HG02885 (cell line): ENCODE data around the gene KIF6.

Experiments
- ATAC-seq: cut with Tn5 transposase; IDR thresholded peaks from one replicate; pipeline ENCODE4 v1.9.1; 2021; ENCODE audit warnings: mild to moderate bottlenecking; ENCODE audit not compliant: unreplicated experiment, poor library complexity

KIF6 gene

GRCh38 chr6:39602601-39603519, 122.3 kb downstream of the KIF6 start:
- ATAC-seq, result no peak

GRCh38 chr6:39599973-39600372, 125.2 kb downstream of the KIF6 start:
- ATAC-seq, result no peak

DNA sequence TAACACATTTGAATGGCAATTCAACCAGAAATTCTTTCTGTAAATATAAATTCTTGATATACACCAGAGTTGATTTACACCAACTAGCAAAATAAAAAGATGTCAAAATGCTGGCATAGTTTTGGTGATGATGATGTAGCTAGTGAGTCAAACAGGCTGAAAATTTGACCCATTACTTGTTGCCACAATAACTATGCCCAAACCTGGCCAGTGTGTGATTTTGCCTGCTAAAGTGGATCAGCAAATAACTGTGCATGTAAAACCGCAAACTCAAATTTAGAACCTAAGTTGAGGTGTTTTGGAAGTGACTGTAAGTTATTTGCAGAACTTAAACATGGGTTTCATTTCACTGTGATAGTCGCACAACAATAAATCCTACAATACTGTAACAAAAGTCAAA, 125.9 kb downstream of the KIF6 start:
- ATAC-seq, result no peak

DNA sequence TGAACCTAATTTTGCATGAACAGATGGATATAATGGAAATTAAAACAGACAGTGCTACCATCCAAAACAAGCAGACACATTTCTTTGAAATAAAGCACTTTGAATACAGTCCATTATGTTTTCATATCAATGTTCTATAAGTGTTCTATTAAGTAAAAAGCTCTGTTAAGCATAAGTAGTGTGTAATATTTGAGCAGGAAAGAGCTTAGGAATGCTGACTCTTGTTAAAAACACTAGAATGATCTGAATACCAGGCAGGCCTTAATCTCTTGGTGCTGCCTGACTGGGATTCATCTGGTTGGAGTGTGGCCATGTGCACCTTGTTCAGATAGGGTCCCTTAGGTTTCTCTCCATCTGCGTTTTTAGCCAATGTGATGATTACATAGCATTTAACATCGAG, 130.9 kb downstream of the KIF6 start:
- ATAC-seq, result no peak

DNA sequence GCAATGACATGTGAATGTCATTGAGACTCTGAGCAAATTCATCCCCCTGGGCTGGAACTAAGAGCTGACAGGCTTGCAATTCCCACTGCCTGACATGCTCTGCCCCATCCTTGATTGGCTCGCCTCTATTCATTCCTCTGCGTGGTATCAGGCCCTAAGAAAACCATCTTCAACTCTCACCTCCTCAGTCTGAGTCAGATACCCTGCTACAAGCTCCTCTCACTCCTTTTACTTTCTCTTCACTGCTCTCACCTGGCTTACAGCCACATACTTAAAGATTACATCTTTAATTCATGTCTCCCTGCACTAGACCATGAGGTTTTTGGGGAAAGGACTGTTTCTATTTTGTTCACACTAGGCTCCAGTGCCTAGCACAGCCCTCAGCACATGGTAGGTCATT, 131.6 kb downstream of the KIF6 start:
- ATAC-seq, result no peak

DNA sequence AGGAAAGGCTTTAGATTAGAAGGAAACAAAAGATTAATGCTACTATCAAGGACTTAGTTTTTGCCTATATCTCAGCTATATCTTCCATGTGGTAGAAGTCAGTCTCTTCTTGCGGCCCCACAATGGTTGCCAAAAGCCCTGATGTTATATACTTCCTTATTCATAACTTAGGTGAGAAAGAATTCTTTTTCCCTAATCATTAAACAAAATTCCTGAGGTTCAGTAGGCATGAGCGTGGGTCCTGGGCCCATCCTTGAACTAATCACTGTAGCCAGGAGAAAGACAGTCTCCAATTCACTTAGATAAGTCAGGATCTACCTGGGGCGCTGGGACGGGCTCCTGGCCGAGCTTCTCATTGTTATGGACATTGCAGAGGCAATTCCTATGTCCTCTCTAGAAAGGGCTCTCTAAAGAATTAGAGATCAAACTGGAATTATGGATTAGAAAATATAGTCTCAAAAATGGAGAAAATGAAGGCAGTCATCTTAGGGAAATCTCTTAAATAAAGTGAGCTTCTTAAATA, 134.3 kb downstream of the KIF6 start:
- ATAC-seq, result no peak

GRCh38 chr6:39587080-39587479, 138.1 kb downstream of the KIF6 start:
- ATAC-seq, result no peak

DNA sequence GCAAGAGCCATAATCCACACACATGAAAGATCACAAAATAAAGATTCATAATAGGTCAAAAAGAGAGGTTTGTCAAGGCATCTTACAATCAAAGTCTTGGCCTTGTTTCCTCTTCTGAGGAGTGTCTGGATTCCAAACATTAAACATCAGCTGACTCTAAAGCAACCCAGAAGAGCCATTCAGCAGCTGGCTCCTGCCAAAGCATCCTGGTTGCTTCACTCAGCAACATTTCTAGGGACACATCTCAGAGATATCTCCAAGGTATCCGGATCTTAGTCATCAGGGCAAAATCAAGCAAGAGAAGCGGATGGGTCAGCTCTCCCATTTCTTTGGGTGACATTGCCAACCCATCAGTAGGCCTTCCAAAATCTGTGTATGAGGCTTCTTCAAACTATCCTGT, 139.6 kb downstream of the KIF6 start:
- ATAC-seq, result no peak

DNA sequence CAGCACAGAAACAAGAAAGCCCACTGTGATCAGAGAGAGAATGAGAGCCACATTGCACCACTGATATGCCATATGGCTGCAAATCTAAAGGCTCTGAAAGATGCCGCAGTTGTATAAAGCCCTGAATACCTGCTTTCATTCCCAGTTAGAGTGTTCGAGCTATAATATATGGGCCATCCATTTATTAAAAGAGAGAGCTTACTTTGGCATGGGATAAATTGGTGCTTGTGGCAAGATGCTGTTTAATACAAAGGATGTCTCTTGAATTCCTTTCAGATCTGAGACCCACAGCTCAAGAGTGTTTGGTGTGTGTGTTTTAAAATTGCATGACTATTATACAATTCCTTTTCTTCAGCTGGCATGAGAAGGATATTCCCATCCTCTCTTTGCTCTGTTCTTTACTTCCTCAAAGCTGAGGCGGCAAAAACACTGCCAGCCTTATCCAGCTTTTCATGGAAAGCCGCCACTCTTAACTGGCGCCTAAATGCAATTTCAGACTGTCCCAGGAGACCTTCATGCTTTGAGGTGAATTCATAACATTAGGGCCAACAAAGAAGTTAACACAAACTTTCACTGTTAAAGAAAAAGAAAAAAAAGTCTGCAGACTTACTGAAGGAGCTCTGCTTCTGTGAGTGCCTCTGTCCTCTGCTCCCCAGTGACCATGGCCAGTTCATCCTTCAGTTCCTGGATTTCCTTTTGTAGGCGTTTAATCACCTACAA, 147.6 kb downstream of the KIF6 start:
- ATAC-seq, result no peak

GRCh38 chr6:39576556-39577303, 148.5 kb downstream of the KIF6 start:
- ATAC-seq, result no peak

DNA sequence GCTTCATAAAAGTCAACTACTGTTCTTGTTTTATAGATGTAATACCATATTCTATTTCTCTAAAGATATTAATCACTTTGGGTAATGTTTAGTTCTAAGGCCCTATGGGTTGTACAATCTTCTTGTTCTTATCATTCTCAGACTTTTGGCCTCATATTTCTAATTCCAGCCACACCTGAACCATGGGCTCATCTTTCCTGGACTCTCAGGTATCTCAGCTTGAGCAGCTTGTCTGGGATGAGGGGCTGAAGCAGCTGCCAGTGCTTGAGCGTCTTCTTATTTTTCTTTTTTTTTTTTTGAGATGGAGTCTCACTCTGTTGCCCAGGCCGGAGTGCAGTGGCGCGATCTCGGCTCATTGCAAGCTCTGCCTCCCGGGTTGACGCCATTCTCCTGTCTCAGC, 150.2 kb downstream of the KIF6 start:
- ATAC-seq, result no peak

DNA sequence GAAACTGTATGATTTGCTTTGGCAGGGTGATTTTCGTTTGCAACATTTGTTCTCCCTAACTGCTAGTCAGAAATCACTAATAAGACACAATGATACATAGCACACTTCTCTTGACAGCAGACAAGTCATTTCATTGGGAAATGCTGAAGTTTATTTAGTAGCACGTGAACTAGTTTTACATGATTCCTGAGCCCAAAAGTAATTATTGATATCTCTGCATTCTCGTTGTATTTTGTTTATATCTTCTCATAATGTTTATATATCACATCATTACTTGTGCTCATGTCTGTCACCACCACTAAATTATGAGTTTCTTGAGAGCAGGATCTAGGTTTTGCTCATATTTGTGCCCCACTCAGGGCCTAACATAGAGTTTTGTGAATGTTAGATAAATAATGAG, 151.7 kb downstream of the KIF6 start:
- no peak for ATAC-seq

DNA sequence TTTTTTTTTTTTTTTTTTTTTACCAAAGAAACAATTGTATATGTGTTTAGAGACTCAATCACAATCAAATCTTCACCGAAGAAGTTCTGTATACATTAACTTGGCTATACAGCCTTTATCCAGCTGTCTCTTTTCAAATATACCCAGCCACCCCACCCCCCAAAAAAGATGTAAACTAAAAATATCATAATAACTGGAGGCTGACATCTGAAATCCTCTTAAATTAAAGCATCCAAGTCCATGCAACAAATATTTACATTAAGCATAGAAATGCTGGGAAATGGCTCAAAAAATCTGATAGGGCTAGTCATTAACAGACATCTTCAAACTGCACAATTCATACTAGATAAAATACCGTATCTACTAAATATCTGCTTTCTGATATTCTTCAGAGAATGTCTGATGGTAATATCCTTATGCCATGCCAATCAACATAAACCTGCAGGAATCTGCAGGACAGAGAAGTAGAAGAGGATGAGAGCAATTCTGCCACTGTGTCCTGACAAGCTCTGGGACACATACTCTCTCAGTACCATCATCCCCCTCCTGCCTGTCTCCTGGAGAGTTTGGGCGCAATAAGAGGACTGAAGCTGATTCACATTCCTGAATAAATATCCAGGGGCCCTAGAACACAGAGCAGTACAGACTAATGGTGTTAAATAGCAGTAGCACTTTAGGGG, 152.4 kb downstream of the KIF6 start:
- no peak for ATAC-seq

DNA sequence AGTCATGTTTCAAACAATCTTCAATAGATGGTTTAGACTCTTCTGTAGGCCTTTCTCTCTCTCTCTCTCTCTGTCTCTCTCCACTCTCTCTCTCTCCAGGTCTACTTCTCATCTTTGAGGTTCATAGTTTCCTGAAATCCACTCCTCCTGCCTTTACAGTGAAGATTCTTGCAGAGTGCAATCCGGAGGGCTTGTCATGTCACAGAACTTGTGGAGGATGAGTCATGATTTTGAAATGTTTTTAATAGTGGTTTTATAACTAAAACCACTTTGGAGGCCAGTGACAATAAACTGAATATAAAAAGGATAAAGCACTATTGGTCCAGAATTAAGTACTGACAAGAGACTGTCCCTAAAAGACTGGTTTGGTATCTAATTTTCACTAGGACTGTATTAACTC, 156.3 kb downstream of the KIF6 start:
- no peak for ATAC-seq

DNA sequence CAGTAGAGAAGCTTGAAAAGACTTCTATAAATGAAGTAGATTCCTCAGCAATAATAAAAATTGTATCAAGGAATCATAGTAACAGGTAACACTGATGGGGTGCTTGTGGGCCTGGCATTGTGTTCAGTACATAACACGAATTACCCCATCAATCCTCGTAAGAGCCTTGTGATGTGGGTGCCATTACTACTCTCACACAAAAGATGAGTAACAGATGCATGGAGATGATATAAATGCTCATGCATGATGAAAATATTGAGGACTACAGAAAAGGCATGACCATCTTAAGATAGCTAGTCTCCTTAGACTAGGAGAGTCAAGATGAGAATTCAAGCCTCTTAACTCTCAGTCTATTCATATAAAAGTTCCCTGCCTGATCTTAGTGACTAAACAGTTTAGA, 158.1 kb downstream of the KIF6 start:
- no peak for ATAC-seq

- ATAC-seq, result no peak
Observed at GRCh38 chr6:39566456-39566855, 158.8 kb downstream of the KIF6 start.

- no peak for ATAC-seq
Observed at GRCh38 chr6:39565956-39566355, 159.3 kb downstream of the KIF6 start.

DNA sequence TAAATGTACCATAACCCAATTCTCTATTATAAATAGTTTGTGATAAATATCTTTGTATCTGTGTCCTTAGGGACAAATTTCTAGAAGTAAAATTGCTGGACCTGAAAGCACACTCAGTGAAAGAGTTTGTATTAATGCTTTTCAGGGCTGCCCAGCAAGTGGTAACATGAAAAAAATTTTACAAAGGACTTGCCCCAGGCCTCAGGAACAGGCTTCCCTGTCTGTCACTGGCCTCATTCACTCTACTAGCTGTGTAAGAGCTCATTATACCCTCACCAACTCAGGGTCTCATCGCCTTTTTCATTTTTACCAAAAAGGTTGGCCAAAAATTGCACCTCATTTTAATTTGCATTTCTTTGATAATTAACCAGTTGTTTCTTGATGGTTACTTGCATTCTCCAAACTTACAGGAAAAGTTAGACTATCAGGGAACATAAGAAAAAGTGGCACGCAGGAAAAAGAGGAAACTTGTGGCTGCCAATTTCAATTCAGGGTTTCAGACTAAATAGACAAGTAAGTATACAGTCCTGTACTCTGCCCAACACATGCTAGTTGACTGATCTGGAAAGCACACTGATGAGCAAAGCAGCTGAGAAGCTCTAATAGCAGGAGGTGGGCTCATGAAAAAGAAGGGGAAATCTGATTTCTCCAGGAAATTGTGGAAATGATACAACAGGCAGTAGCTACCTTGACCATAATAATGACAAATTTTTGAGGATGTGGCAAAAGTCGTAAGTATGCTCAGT, 161.5 kb downstream of the KIF6 start:
- ATAC-seq, result no peak

GRCh38 chr6:39561536-39562266, 163.5 kb downstream of the KIF6 start:
- ATAC-seq, result no peak
